GM12878 (cell line): ENCODE measurements around the gene MAPK1. TPM values are rescaled to one million over a fixed set of nuclear protein-coding genes. Genes with fewer than 3 reads are reported as not detected.
A peak's percentile ranks its signal among the peaks of the same experiment; 100 is the strongest.

Experiments
- BHLHE40 ChIP-seq, 2 experiments: fragments of 450-650 bp in 1 of 2; IDR thresholded peaks; 2 replicates each; pipeline ENCODE4 v1.6.1; 2011 to 2017; ENCODE audit warnings: low read depth in 2 of 2, borderline replicate concordance in 1 of 2, improper control_type of control experiment in 1 of 2, low read length in 1 of 2, mild to moderate bottlenecking in 1 of 2
- CBX5 ChIP-seq: sonication (generic); IDR thresholded peaks from 2 replicates; pipeline ENCODE4 v1.6.1; 2016; ENCODE audit warnings: low read depth, moderate library complexity, mild to moderate bottlenecking, inconsistent platforms
- DPF2 ChIP-seq: fragments of 450-650 bp; IDR thresholded peaks from 2 replicates; pipeline ENCODE4 v1.6.1; 2017; ENCODE audit warnings: mild to moderate bottlenecking
- GATAD2B ChIP-seq: fragments of 450-650 bp; conservative IDR thresholded peaks from 2 replicates; pipeline ENCODE4 v1.6.1; 2017; ENCODE audit warnings: low read depth, mild to moderate bottlenecking, moderate library complexity
- NBN ChIP-seq: fragments of 450-650 bp; IDR thresholded peaks from 2 replicates; pipeline ENCODE4 v1.6.1; 2016
- NR2F1 ChIP-seq: fragments of 450-650 bp; conservative IDR thresholded peaks from 2 replicates; pipeline ENCODE4 v1.6.1; 2017; ENCODE audit warnings: mild to moderate bottlenecking
- PAX5 ChIP-seq: IDR thresholded peaks from 2 replicates; pipeline ENCODE4 v1.6.1; 2011; ENCODE audit warnings: low read depth, low read length, borderline replicate concordance
- RAD51 ChIP-seq: fragments of 450-650 bp; IDR thresholded peaks from 2 replicates; pipeline ENCODE4 v1.6.1; 2016; ENCODE audit warnings: moderate library complexity, mild to moderate bottlenecking, inconsistent platforms
- SMC3 ChIP-seq: IDR thresholded peaks from 2 replicates; pipeline ENCODE4 v1.6.1; 2011; ENCODE audit warnings: low read length, improper control_type of control experiment, borderline replicate concordance
- TCF3 ChIP-seq: IDR thresholded peaks from 2 replicates; pipeline ENCODE4 v1.6.1; 2012; ENCODE audit warnings: low read depth, mild to moderate bottlenecking, low read length, borderline replicate concordance; ENCODE audit not compliant: insufficient read depth
- ZBTB4 ChIP-seq: fragments of 450-650 bp; formaldehyde crosslinking; IDR thresholded peaks from 2 replicates; pipeline ENCODE4 v1.4.0; 2022; ENCODE audit warnings: mild to moderate bottlenecking, moderate library complexity
- ZNF592 ChIP-seq: fragments of 450-650 bp; IDR thresholded peaks from 2 replicates; pipeline ENCODE4 v1.6.1; 2017; ENCODE audit warnings: mild to moderate bottlenecking, moderate library complexity
- ZNF687 ChIP-seq: fragments of 450-650 bp; IDR thresholded peaks from 2 replicates; pipeline ENCODE4 v1.6.1; 2017; ENCODE audit warnings: mild to moderate bottlenecking, moderate library complexity
- polyA plus RNA-seq, 11 experiments: library from polyadenylated mRNA; depleted of rRNA in 4 of 11; unstranded in 6 of 11; stranded (reverse) in 5 of 11; fragments of >200 nt; fragmentation: Nextera tagmentation in 4 of 11; fragmentation: Illumina TruSeq in 1 of 11; extraction: Ambion mirVana in 4 of 11; extraction: Trizol in 1 of 11; gene quantifications; 1 replicate in 1 of 11; 2 replicates in 10 of 11; pipeline versions ENCODE4 v1.2.1 to v1.2.3, GENCODE V29; 2011 to 2016; ENCODE audit warnings: inconsistent platforms in 2 of 11, missing spikeins in 2 of 11, low read depth in 1 of 11
- total RNA-seq, 4 experiments: library from RNA; depleted of rRNA in 3 of 4; stranded (reverse); fragments of >200 nt in 3 of 4; fragmentation: Illumina TruSeq in 1 of 4; extraction: Trizol in 1 of 4; gene quantifications; 2 replicates each; pipeline versions ENCODE4 v1.2.1 to v1.2.3, GENCODE V29; 2013 to 2021
- TF ChIP-seq, protein P1 (sequence below): fragments of 450-650 bp; IDR thresholded peaks from 2 replicates; pipeline ENCODE4 v1.6.1; 2017; ENCODE audit warnings: low read depth, mild to moderate bottlenecking, moderate library complexity

MAPK1 gene
- total and polyA plus RNA-seq, 10 of the 15 experiments (the other 5 are each of a cell fraction or from before 2014, with no cell fraction given), result 7.0 to 123 (median 58.4) TPM

GRCh38 chr22:21766691-21767462, 100.6 kb downstream of the MAPK1 start (continued):
- 0 out of 2 replicates have a peak, but pooled peaks have one; percentile 38 for TF ChIP-seq ZNF592
- TF ChIP-seq DPF2, result peak; percentile 97
- no peak for TF ChIP-seq CBX5
- peak; percentile 93 for TF ChIP-seq ZNF687
- TF ChIP-seq GATAD2B, result peak; percentile 74
- TF ChIP-seq ZBTB4, result no peak
- TF ChIP-seq NBN, result peak; percentile 93
- peak; percentile 47; the same call in 1 of the 2 replicates for TF ChIP-seq RAD51
- TF ChIP-seq NR2F1, result peak; percentile 78
- TF ChIP-seq TCF3, result 0 out of 2 replicates have a peak, but pooled peaks have one; percentile 36
- TF ChIP-seq PAX5, result 0 out of 2 replicates have a peak, but pooled peaks have one; percentile 49
- TF ChIP-seq BHLHE40 (IDR thresholded peaks at IDR 0.05; ENCODE audit: borderline replicate concordance in 1 of 2, low read depth in 2 of 2, low read length in 1 of 2), result peak; percentile 84 to 90
- TF ChIP-seq, protein P1, sequence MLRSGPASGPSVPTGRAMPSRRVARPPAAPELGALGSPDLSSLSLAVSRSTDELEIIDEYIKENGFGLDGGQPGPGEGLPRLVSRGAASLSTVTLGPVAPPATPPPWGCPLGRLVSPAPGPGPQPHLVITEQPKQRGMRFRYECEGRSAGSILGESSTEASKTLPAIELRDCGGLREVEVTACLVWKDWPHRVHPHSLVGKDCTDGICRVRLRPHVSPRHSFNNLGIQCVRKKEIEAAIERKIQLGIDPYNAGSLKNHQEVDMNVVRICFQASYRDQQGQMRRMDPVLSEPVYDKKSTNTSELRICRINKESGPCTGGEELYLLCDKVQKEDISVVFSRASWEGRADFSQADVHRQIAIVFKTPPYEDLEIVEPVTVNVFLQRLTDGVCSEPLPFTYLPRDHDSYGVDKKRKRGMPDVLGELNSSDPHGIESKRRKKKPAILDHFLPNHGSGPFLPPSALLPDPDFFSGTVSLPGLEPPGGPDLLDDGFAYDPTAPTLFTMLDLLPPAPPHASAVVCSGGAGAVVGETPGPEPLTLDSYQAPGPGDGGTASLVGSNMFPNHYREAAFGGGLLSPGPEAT, result peak; percentile 92
- 0 out of 2 replicates have a peak, but pooled peaks have one; percentile 12 for TF ChIP-seq SMC3
